HepG2 (cell line): Measurements from ENCODE around the gene U2AF1L4. TPM values are rescaled to one million over a fixed set of nuclear protein-coding genes. Genes with fewer than 3 reads are reported as not detected.
A peak's percentile ranks its signal among the peaks of the same experiment; 100 is the strongest.

ENCODE experiments used
- AHR ChIP-seq: IDR thresholded peaks from 2 replicates; pipeline ENCODE4 v1.6.1; 2018; ENCODE audit warnings: missing genetic modification reagents, missing compliant biosample characterization
- ARHGAP35 ChIP-seq: sonication (generic); formaldehyde crosslinking; IDR thresholded peaks from 2 replicates; pipeline ENCODE4 v1.9.0; 2022; ENCODE audit warnings: mild to moderate bottlenecking, inconsistent platforms, moderate library complexity, missing genetic modification reagents, borderline replicate concordance
- CEBPB ChIP-seq: IDR thresholded peaks from 2 replicates; pipeline ENCODE4 v1.6.1; 2011; ENCODE audit warnings: low read depth, low read length, improper control_type of control experiment, borderline replicate concordance
- FOXM1 ChIP-seq: sonication (generic); formaldehyde crosslinking; IDR thresholded peaks from 2 replicates; pipeline ENCODE4 v1.5.0; 2020; ENCODE audit warnings: missing genetic modification reagents
- GTF3A ChIP-seq: sonication (generic); formaldehyde crosslinking; conservative IDR thresholded peaks from 2 replicates; pipeline ENCODE4 v1.4.0; 2020; ENCODE audit warnings: mild to moderate bottlenecking, missing genetic modification reagents
- SIN3B ChIP-seq: fragments of 150-350 bp; IDR thresholded peaks from 2 replicates; pipeline ENCODE4 v1.6.1; 2014; ENCODE audit warnings: low read length
- SRSF1 ChIP-seq: fragments of 200-400 bp; formaldehyde crosslinking; optimal IDR thresholded peaks from 2 replicates; pipeline ENCODE3; 2017; ENCODE audit warnings: mild to moderate bottlenecking, low read depth, low read length, moderate library complexity
- STAT6 ChIP-seq: sonication (generic); formaldehyde crosslinking; IDR thresholded peaks from 2 replicates; pipeline ENCODE4 v1.4.0; 2020; ENCODE audit warnings: missing genetic modification reagents, mild to moderate bottlenecking, borderline replicate concordance
- ZNF276 ChIP-seq: sonication (generic); formaldehyde crosslinking; IDR thresholded peaks from 2 replicates; pipeline ENCODE4 v1.4.0; 2020; ENCODE audit warnings: mild to moderate bottlenecking, low read depth, missing genetic modification reagents
- ZNF776 ChIP-seq: sonication (generic); formaldehyde crosslinking; IDR thresholded peaks from 2 replicates; pipeline ENCODE4 v1.4.0; 2020; ENCODE audit warnings: mild to moderate bottlenecking, missing genetic modification reagents
- polyA plus RNA-seq, 8 experiments: library from polyadenylated mRNA; depleted of rRNA in 3 of 8; stranded (reverse) in 7 of 8; unstranded in 1 of 8; fragments of >200 nt; fragmentation: Illumina TruSeq in 4 of 8; extraction: Trizol in 4 of 8; gene quantifications; 2 replicates each; pipeline versions ENCODE4 v1.2.1 to v1.2.3, GENCODE V29; 2011 to 2016; ENCODE audit warnings: low read depth in 4 of 8, missing spikeins in 1 of 8, mixed read lengths in 1 of 8; ENCODE audit not compliant: insufficient read depth in 1 of 8
- total RNA-seq, 5 experiments: library from RNA; depleted of rRNA; stranded (reverse); fragments of >200 nt; fragmentation: Illumina TruSeq; extraction: Trizol; gene quantifications; 2 replicates each; pipeline ENCODE4 v1.2.3, GENCODE V29; 2016; ENCODE audit warnings: low read depth in 1 of 5
- TF ChIP-seq, protein P1 (sequence below), 2 experiments: sonication (generic) in 1 of 2; formaldehyde crosslinking in 1 of 2; IDR thresholded peaks; 2 replicates each; pipeline versions ENCODE4 v1.6.1 to v1.9.0; 2014 to 2022; ENCODE audit warnings: antibody characterized with exemption in 1 of 2, borderline replicate concordance in 1 of 2, inconsistent platforms in 1 of 2, low read depth in 1 of 2, missing genetic modification reagents in 1 of 2
- TF ChIP-seq, protein P2 (sequence below): IDR thresholded peaks from 2 replicates; pipeline ENCODE4 v1.6.1; 2016; ENCODE audit warnings: missing genetic modification reagents, missing compliant biosample characterization
- TF ChIP-seq, protein P3 (sequence below): sonication (generic); formaldehyde crosslinking; conservative IDR thresholded peaks from 2 replicates; pipeline ENCODE4 v1.8.0; 2022; ENCODE audit warnings: mild to moderate bottlenecking, moderate library complexity, missing genetic modification reagents

U2AF1L4 gene
- total and polyA plus RNA-seq, 2 of the 13 experiments (the other 11 are each of a cell fraction or from before 2014, with no cell fraction given) = 7.9 to 15.4 TPM

DNA sequence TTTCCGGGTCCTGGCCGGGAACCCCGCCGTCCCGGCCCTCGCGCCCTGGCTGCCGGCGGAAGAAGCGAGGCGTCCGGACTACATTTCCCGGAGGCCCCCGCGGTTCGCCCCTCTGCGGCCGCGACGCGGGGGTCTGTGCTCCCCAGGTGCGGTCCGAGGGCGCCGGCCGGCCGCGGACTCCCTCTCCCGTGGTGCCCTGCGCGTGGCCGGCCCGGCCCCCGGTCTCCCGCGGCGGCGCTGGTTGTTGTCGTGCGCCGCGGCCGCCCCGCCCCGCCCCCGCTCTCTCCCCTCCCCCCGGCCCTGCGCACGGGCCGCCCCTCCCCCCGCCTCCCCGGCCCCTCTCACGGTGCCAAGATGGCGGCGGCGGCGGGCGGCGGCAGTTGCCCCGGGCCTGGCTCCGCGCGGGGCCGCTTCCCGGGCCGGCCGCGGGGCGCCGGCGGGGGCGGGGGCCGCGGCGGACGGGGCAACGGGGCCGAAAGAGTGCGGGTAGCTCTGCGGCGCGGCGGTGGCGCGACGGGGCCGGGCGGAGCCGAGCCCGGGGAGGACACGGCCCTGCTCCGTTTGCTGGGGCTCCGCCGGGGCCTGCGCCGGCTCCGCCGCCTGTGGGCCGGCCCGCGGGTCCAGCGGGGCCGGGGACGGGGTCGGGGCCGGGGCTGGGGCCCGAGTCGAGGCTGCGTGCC is 27.4 kb downstream of the U2AF1L4 start, which contains the start of gene KMT2B (continued):
- TF ChIP-seq ZNF276 (CRISPR knock-in tag) (no peak), SIN3B (no peak), ARHGAP35 (CRISPR knock-in tag) (no peak), ZNF776 (CRISPR knock-in tag) (no peak), STAT6 (no peak), CEBPB (no peak), AHR (CRISPR knock-in tag) (no peak), SRSF1 (no peak), FOXM1 (CRISPR knock-in tag) (no peak), GTF3A (CRISPR knock-in tag) (no peak)
- TF ChIP-seq, protein P1, sequence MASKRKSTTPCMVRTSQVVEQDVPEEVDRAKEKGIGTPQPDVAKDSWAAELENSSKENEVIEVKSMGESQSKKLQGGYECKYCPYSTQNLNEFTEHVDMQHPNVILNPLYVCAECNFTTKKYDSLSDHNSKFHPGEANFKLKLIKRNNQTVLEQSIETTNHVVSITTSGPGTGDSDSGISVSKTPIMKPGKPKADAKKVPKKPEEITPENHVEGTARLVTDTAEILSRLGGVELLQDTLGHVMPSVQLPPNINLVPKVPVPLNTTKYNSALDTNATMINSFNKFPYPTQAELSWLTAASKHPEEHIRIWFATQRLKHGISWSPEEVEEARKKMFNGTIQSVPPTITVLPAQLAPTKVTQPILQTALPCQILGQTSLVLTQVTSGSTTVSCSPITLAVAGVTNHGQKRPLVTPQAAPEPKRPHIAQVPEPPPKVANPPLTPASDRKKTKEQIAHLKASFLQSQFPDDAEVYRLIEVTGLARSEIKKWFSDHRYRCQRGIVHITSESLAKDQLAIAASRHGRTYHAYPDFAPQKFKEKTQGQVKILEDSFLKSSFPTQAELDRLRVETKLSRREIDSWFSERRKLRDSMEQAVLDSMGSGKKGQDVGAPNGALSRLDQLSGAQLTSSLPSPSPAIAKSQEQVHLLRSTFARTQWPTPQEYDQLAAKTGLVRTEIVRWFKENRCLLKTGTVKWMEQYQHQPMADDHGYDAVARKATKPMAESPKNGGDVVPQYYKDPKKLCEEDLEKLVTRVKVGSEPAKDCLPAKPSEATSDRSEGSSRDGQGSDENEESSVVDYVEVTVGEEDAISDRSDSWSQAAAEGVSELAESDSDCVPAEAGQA (IDR thresholded peaks at IDR 0.05; ENCODE audit: low read depth) = no peak
- TF ChIP-seq, protein P1 (CRISPR knock-in tag; IDR thresholded peaks at IDR 0.05; ENCODE audit: borderline replicate concordance) = 0 out of 2 replicates have a peak, but pooled peaks have one; percentile 46
- TF ChIP-seq, protein P2, sequence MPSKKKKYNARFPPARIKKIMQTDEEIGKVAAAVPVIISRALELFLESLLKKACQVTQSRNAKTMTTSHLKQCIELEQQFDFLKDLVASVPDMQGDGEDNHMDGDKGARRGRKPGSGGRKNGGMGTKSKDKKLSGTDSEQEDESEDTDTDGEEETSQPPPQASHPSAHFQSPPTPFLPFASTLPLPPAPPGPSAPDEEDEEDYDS (CRISPR knock-in tag) = no peak
- TF ChIP-seq, protein P3, sequence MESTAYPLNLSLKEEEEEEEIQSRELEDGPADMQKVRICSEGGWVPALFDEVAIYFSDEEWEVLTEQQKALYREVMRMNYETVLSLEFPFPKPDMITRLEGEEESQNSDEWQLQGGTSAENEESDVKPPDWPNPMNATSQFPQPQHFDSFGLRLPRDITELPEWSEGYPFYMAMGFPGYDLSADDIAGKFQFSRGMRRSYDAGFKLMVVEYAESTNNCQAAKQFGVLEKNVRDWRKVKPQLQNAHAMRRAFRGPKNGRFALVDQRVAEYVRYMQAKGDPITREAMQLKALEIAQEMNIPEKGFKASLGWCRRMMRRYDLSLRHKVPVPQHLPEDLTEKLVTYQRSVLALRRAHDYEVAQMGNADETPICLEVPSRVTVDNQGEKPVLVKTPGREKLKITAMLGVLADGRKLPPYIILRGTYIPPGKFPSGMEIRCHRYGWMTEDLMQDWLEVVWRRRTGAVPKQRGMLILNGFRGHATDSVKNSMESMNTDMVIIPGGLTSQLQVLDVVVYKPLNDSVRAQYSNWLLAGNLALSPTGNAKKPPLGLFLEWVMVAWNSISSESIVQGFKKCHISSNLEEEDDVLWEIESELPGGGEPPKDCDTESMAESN (CRISPR knock-in tag) = no peak
